Measurements from ENCODE around the gene TMEM38B.

TMEM38B gene, protein sequence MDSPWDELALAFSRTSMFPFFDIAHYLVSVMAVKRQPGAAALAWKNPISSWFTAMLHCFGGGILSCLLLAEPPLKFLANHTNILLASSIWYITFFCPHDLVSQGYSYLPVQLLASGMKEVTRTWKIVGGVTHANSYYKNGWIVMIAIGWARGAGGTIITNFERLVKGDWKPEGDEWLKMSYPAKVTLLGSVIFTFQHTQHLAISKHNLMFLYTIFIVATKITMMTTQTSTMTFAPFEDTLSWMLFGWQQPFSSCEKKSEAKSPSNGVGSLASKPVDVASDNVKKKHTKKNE

DNA sequence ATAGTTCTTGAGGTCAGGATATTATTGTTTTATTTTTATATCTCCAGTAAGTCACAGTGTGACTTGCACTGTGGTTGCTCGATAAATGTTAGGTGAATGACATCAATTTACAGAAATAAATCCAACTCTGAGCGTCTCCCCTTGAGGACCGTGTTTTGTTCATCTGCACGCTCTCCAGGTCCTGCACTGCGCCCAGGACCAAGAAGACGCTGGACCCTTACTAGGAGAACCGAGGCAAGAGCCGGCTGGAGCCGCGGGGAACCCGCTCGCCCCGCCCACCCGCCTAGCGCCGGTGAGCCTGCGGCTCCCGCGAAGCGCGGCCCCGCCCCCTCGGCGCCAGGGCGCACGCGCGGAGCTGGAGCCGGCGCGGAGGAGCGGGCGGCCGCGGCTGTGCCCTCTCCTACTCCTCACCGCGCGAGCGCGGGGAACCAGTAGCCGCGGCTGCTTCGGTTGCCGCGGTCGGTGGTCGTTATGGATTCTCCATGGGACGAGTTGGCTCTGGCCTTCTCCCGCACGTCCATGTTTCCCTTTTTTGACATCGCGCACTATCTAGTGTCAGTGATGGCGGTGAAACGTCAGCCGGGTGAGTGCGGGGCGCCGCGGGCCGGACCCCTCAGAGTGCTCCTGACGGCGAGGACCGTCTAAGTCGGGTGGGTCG is at the start of gene TMEM38B:
Gene TMEM38B, plus strand, starts transcription at position 352 of the 658 bp plus-strand sequence. Its CDS starts 120 bp downstream, at position 472.
- peak; percentile 86 for DNase-seq

DNA sequence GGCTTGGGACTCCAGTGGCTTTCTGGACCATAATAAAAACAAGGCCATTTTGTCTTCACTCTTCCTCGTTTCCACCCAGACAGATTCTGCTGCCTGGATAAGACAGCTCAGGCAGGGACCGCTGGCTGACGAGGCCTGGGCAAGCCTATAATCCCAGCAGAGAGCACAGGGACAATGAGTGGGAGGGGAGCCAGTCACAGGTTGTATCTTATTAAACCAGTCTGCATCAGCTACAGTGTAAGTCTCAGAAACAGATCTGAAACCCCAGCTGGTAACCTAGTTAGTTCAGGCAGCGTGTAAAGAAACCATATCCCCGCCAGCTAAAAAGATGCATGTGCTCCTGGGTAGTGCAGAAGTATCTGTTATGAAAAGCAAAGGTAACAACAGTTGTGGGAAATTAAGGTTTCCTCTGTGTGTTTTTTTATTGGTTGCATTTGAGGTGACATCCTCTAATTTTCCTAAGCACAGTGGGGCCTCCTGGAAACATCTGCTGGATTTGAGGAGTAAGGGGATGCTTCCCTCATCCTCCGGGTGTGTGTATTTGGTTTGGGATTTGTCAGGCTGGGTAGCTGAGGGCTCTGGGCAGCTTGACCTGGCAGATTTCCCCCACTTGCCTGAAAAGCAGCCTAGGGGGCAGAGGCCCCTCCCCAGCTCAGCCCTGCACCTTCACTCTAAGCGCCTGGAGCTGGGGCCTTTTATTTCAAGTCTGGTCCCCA is 47.3 kb upstream of the TMEM38B start:
- no peak for DNase-seq

DNA sequence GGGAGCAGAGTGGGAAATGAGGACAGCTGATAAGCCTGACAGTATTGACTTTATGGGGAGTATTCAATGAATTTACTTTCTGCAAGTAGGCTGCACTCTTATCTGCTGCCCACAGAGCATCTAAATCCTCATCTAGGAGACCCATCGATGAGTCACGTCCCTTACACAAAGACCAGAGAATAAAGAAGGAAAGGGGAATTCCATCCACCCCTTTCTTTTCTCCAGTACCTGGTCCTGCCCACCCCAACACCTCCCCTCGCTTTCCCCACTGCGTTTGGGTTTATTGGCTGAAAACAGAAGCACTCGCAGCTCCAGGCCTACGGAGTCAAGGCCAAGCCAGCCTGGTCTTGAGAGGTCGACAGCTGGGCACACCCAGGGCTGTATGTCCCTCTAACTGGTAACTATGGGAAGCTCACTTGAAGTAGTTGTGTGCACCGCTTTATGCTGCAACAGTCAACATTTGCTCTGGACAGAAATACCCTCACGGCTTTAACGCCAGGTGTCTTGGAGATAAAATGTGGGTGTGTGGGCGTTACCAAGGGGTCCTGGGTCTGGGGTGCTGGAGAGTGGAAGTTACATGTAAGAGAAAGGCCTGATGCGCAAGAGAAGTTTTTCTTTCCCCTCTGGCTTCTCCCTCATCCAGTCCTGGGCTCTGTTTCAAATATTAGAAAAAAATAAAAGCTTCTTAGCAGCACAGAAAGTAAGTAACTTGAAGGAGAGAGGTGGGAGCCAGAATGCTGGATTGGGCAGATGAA is 46.6 kb upstream of the TMEM38B start:
- no peak for DNase-seq

DNA sequence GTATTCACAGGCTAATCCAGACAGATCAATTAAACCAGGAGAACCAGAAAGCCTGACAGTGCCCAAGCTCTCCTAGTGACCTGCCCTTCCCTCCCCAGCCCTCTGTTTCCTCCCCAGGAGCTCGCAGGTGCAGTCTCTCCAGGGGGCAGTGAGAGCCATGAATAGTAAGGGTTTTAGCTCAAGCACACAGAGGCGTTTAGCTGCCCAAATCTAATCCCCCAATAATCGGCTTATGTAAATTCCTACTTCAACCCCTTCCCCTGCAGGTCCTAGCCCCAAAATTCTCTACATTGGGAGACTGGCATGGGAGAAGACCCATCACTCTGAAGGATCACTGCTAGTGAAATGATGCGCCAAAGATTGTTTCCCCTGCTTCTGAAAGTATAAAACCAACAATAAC is 42.5 kb upstream of the TMEM38B start:
- DNase-seq = no peak

DNA sequence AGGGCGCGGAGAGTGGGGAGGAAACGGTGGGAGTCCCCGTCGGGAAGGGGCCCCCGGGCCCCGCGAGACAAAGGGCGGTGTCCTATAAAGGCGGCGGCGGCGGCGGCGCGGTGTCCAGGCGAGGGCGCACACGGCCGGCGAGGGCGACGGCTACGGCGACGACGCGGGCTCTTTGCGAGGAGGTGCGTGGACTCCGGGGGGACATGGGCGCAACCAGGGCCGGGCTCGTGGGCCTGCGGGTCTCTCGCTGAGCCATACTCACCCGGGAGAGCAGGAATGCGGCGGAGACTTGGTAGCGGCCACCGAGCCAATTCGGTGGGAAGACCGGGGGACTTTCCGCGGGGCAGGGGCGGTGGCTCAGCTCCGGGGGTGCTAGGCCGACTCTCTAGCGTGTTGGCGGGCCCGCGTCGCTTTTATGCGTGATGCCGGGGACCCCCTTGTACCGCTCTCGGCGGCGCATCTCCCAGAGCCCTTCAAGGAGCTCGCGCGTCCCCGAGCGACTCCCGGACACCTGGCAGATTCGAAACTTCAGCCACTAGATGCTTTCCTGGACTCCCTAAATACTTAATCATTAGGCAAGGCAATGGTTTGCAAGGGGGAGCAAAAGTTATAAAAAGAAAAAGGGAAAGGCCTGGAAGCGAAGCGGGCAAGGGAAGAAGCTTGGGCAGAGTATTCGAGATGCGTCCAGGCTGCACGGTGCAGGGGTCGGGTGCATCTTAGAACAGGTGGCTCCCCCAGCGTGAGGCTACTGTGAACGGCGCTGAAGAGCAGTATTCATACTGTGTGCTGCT is 38.0 kb upstream of the TMEM38B start:
- peak; percentile 35 for DNase-seq

DNA sequence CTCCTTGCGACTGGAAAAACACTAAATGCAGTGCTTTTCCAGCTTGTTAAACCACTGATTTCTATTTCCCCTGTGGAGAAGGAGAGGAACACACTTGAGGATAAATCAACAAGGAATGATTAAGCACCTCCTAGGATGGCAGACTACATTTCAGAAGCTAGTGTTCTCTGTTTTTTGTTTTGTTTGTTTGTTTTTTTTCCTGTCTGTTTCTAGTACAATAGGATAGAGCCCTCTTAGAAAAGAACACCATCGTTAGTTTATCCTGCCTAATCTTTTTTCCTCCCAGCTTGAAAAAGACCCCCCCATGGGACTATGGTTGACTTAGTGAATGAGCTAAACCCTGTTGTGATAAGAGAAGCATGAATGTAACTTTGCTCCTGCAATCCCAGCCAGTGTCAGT is 36.0 kb upstream of the TMEM38B start:
- no peak for DNase-seq

DNA sequence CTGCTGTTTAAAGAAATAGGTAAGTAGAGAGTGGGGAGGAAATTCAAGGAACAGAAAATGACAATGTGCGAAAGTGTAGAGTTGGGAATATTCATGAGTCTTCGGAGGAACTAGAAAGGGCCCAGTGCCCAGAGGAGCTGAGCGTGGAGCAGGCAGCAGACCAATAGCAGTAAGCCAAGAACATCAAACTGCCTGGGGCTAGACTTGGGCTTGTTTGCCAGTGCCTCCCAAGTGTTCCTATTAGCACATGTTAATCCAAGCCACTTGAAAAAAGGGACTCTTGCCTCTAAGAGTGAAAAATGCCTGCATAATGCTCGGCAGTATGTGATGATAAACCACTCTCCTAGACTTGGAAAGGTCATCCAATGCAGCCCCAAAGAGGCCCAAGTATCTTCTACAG is 33.3 kb upstream of the TMEM38B start:
- no peak for DNase-seq

DNA sequence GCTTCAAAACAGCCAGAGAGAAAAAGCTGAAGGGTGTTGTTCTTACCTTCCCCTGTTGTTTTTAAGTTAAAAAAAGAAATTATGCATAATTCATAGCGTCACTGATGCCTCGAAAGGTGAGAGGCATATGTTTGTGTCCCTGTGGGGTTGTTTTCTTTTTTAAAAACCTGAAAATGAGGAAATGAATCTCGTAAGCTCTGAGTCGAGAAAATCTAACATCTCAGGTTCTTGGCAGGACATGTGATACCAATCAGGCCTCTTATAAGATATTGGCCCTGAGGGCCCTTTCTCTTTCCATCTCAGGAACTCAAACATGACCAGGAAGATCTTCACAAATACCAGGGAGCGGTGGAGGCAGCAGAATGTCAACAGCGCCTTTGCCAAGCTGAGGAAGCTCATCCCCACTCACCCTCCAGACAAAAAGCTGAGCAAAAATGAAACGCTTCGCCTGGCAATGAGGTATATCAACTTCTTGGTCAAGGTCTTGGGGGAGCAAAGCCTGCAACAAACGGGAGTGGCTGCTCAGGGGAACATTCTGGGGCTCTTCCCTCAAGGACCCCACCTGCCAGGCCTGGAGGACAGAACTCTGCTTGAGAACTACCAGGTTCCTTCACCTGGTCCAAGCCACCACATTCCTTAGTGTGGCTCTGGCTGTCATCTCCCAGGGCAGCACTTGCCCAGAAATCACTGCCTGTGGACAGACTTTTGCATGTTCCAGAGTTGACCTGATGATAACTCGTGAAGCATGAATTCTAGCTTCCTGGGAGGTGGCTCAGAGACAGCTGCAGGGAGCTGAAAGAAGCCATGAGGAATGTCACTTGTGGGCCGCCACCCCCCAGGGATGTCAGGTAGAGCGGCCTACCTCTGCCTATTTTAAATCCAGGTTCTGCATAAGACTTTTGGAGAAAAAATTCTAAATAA is 31.9 kb upstream of the TMEM38B start, which contains the start of gene TAL2:
Gene TAL2, plus strand, starts transcription at position 274 of the 921 bp plus-strand sequence. Its CDS starts 40 bp downstream, at position 314.
- no peak for DNase-seq

DNA sequence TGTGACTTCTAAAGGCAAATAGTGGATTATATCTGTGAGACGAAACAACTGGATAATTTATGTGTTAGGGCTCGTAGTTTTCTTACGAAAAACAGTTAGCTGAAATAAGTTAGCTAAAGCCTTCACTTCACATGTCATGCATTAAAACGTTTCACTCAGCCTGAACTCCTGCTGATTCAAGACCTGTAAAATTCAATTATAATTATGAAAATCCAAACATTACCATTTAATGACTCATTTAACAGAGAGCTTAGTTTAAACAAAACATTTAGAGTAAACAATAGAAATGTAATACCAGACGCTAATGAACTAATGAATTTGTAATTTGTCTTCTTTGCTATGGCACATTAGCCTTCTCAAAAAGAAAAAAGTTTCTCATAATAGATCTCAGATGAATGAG is 30.4 kb upstream of the TMEM38B start:
- no peak for DNase-seq

DNA sequence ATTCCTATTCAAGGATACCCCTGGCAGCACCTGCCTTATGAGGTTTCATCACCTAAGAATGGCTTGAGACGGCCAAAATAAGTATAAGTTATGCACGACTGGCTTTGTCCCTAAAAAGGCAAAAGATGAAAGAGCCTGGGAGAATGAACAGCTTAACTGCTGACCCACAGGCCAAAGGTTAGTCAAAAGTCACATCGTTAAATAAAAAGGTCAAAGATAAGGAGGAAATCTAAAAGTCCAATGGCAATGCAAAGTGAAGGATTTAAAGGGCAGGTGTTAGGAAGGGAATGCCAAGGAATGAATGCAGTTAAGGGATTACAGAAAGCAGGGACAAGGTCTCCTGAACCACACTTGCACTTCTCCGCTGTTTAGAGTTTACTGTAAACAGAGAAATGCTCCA is 26.5 kb upstream of the TMEM38B start:
- no peak for DNase-seq

DNA sequence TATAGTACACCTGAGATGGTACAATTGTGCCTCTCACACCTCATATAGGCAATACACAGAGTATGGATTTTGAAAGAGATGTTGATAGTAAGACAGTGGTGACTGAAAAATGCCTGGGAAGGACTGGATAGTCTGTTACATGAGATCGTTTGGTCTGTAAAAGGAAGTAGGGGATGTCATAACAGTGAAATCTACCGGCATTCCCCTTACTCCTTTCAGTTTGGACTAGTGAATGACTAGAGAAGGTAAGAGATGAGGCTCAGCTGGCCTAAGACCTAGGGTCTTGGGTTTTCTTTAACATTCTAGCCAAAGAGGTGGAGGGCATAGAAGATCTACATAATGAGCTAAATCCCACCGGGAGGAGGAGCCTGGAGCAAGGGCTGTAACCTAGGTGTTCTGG is 24.0 kb upstream of the TMEM38B start:
- no peak for DNase-seq

DNA sequence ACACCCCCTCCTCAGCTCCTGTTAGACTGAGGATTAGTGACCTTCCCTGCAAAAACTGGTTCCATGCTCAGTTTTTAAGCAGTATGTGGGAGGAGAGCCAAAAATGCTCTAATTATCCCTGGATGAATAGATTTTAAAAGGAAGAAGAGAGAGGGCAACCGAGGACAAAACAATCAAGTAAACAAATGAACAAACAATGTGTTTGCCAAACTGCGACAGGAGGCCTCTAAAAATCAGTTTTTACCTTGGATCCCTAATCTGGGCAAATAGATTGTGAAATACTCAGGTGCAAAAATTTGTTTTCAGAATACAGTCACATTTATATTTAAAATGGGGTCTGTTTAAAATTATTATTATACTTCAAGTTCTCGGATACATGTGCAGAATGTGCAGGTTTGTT is 23.6 kb upstream of the TMEM38B start:
- DNase-seq = no peak

DNA sequence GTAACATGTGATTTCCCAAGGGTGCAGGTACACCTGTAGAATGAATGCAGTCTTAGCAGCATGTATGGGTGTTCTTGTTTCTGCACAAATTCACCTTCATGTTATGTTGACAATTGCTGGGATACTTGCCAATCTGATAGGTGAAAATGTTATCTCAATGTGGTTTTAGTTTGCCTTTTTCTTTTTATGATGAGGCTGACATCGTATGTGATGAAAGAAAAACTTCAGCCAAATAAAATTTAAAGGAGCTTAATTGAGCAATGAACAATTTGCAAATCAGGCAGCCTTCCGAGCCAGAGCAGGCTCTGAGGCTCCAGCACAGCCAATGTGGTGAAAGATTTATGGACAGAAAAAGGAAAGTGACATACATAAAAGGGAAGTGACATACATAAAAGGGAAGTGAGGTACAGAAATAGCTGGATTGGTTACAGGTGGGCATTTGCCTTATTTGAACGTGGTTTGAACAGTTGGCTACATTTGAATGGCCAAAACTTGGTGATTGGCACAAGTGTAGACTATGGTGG is 21.6 kb upstream of the TMEM38B start:
- DNase-seq = no peak

DNA sequence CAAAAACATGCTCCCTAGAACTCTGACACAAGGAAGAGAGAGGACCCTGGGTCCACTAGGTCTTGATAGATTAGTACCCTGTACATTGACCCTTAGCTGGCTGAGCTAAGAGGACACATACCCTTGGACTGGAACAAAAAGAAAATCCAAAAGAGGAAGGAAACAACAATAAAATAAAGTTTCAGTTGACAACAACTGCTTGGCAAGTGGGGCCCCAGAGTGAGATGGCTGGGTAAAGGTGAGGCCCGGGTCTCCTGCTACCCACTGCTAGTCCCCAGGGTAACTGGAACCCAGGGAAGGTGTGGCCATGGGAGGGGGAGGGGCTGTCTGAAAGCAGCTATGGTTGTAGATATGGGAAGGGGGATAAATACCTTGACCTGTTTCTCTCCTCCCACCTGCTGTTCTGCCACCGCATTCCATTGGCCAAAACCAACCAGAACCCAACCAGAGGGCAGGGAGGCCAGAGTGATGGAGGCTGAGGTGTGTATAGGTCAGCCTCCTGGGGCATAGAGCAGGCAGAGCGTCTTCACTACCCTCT is 20.4 kb upstream of the TMEM38B start:
- DNase-seq = no peak

DNA sequence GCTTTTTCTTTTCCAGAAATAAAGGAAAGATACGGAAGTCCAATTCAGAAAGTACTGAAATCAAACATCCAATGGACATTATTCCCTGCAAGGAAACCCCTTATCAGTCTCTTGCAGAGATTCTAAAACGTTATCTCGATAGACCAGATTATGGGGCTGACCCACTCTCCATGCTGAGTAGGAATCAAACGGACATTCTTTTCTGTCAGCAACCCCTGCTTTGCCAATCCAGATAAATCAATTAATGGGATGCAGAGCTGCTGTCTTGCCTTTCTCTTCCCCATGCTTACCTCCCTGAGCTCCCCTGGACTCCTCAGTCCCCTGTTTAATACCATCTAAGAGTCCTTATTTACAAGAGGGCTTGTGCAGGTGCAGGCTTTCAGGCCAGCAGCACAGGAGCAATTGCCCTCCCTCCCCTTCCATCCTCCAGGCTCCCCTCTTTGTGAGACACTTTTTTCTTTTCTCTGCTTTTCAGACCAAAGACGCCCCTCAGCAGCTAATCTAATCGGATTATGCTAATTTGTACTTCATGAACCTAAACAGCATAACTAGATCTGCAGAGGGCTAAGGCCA is 17.9 kb upstream of the TMEM38B start:
- no peak for DNase-seq

DNA sequence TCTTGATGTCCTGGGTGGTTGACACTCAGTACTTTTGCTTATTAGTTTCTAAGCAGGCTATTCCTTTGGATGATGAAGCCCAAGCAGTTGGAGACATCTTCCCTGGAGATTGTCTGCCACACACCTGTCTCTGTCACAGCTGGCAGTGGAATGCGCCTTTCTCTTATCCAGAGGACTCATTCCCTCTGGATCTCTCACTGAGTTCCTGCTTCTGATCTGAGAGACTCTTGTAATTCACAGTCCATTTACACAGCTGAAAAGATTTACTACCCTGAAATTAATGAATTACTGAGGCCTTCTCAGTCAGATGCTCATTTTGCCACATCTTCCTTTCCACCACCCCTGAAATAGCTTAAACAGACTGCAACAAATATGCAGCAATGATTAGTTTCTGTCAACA is 16.2 kb upstream of the TMEM38B start:
- DNase-seq = no peak

DNA sequence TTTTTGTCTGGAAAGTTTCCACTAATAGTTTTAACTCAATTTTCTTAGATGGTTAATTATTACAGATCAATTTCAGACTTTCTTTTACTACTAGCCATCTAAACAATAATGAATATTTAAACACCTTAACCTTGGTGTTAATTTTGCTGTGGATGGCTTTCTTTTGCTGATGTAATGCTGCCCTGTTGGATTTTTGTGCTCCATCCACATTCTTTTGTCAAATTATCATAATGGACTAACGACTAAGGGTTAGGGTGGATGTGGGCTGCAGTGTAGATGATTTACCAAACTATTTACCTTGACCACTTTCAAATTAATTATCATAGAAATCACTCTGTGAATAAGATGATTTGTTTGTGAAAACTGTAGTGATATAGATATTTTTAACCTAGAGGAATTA is 15.6 kb upstream of the TMEM38B start:
- DNase-seq = no peak

DNA sequence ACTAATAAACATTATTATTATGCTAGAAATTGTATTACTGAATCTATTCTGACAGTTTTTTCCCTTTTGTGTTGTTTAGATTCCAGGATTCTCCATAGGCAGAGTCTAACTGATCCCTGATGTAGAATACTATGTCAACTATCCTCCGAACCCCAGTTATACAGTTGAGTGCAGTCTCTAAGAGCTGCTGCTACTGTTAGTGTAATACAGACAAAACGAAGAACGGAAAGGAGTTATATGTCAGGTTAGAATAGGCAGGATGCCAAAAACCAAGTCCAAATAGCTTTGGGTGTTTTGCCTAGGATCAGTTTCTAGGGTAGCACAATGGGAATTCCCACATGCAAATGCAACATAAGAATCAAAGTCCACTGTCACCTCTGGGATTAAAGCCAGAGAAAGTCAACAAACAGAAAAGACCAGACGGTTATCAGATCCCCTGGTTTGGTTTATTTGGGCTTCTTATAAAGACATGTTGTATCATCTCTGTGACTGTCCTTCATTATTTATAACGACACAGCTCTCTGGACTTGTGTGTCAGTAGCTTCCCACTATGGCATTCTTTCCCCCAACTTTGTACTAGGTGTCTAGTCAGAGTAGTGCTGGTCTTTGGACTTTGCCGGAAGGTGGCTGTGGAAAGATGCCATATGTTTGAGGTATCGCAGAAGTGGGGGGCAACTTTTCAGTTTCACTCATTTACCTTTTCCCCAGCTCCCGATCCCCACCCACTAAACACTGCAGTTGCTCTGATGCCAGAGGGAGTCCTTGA is 14.9 kb upstream of the TMEM38B start:
- no peak for DNase-seq

DNA sequence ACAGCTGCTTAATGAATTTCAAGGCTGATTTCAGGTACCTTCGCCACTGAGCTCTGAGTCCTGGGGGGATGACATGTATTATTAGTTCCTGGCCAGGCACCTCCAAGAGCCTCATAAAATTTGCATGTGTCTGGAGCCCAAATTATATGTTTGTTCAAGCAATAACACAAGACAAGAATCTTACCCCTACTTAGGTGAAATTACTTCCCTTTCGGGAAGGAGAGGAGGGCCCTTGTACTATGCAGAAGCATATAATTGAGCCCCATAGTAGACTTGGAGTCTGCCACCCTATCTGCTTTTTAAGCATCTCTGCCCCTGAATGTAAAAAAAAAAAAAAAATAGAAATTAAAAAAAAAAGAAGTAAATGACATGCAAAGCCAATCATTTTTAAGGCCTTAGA is 13.0 kb upstream of the TMEM38B start:
- no peak for DNase-seq

DNA sequence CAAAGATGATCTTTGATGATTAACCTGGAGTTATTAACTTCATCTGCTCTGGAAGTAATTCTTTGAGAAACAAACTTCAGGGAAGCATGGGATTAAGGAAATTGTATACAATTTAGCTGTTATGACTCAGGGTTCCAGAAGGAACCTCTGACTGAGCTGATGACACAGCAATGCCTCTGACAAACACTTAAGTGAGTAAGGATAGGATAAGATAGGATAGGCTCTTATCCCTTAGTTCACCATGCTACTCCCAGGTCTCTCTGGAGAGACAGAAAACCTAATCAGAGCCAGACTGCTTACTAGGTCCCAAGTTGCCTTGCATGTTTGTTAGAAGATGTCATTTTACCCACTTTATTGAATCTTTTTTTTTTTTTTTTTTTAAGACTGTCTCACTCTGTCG is 12.6 kb upstream of the TMEM38B start:
- DNase-seq = no peak

Data from activated CD4-positive, CD25-positive, alpha-beta regulatory T cell treated with anti-CD3 and anti-CD28 coated beads, Interleukin-2, amount 50 U/mL, for 72 hours (primary cell).